Measurements from ENCODE around the gene BMERB1.
"Not testable (repeated sequence)": the region's sequence is repeated elsewhere in the genome, so short reads cannot be mapped to it uniquely, and the experiment has no call there.

Gene BMERB1

GRCh38 chr16:15597822-15598647 lies 163.6 kb downstream of the BMERB1 start:
- DNase-seq: peak in 1 of 2 donors; percentile 19

- DNase-seq: no peak
Observed at GRCh38 chr16:15598648-15599190, 164.3 kb downstream of the BMERB1 start.

DNA sequence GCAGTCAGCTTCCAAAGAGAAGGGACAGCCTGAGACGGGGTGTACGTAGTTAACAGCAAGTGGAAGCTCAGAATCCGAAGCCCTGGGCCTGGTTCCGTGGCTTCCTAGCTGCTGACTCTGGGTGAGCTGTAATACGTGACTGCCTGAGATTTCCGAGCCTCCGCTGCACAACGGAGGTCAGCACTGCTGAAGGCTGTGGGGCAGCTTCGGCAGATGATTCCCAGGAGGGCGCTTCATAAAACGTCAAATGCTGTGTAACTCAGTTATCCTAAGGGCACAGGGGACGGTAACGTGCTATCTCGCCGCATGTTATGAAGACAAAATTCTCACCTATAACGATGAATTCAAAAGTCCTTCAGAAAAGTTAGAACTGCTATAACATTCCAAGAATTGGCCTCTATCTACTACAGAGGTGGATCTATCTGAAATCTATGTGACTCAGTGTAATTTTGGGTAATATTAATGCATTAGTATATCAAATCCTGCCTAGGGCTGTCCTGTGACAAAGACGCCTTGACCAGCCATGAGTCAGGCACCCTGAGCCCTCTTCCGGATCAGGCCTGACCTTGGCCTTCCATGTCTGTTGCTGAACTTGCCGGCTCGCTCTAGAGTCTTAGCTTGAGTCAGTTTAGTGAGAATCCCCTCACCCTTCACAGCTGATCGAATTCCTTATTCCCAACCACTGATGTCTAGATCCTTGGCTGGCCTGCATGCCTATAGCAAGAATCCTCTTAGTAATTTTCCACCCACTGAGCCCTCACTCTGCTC lies 165.1 kb downstream of the BMERB1 start:
- no peak for DNase-seq

GRCh38 chr16:15601212-15601879 lies 167.0 kb downstream of the BMERB1 start:
- DNase-seq: no peak

DNA sequence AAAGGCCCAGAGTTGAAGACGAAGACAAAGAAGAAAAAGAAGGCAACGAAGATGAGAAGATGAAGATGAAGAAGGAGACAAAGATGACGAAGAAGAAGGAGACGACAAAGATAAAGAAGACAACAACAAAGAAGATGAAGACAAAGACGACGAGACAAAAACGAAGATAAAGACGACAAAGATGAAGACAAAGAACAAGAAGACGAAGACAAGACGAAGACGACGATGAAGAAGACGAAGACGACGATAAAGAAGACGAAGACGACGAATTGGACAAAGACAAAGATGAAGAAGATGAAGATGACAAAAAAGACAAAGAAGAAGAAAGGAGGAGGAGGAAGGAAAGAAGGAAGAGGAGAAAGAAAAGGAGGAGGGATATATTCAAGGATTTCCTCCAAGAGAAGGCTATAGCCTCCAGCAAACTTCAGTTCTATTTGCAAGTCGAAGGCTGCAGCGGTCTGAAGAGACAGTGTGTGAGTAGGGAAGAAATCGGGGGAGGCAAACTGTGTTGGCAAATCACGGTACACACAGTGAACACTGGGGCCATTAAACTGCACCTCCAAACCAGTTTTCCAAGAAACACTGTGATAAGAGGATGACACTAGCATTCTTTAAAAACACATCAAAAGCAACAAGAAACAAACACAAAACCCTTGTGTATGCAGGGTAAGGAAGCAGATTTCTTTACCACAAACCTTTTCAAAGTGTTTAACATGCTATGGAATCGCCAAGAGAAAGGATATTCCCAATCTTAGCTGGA lies 168.1 kb downstream of the BMERB1 start:
- DNase-seq: no peak

DNA sequence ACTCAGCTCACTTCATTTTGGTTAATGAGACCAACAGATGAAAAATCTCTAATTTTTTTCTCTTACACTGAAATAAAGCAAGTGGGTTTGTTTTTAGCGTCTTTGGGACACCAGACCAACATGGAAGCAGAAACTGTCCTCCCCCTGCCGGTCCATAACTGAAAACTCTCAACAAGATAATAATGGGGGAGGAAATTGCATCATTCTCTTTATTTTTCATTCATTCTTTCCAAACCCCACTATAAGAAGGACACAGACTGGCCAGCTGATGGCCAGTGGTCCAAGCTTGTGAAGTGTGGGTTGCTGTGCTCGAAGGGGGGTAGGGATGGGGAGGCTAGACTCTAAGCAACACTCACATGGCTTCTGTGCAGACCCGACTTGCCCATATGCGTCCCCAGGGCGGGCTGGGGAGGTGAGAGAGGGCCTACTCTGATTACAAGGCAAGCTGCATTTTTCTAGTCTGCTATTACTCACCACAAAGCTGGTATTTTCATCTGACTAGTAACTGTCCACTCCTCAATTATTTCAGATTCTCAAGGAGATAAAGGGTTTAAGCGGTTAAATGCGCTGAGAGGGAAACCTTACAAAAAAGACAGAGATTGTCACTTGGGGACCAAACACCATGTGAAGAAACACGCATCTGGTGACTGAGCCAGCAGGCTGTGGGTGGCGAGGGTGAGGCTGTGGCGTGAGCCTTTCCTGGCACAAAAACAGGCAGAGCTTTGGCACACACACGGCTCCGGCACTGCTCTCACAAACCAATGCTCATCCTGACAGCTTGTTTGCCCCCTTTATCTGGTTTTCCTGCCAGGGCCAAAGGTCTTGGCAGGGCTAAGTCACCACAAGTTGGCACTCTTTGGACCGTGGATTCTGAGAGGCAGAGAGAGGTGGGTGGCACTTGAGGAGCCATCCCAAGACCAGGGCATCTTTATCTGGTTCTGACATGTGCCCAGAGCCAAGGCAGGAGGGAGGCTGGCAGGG lies 170.4 kb downstream of the BMERB1 start:
- DNase-seq: no peak

- no peak for DNase-seq
Observed at GRCh38 chr16:15605839-15606517, 171.6 kb downstream of the BMERB1 start.

DNA sequence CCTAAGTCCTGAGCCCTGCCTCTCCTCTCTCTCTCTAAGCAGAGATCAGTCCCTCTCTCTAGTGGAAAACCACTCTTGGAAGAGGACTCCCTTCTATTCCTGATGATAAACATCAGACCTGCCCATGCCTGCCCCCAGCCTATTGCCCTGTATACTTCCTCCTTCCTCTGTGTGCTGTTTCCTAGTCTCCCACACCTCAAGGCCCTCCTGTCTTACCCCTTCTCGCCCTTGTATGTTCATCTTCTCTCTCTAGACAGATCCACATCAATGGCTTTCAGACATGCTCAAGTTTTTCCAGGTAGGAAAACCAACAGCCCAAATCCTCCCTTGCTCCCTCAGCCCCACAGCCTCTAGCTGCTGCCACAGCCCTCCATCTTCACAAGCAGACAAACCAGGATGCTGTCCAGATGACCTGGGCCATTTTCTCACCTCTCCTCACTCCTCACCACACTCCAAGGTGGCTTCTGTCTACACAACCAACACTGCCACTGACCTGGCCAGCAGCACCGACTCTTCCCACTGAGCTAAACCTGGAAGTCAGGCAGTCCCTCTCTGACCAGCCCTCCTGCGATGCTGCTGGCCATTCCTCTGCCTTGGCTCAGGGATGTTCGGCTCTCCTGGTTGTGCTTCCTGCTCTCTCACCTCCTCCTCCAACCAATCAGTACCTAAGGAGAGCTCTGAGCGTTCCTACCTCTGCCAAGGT lies 172.3 kb downstream of the BMERB1 start:
- DNase-seq: no peak

- not testable (repeated sequence) for DNase-seq
Observed at GRCh38 chr16:15607221-15607699, 172.9 kb downstream of the BMERB1 start.

- no peak for DNase-seq
Observed at GRCh38 chr16:15607700-15608396, 173.5 kb downstream of the BMERB1 start.

GRCh38 chr16:15608398-15609285 lies 174.3 kb downstream of the BMERB1 start:
- DNase-seq: no peak

DNA sequence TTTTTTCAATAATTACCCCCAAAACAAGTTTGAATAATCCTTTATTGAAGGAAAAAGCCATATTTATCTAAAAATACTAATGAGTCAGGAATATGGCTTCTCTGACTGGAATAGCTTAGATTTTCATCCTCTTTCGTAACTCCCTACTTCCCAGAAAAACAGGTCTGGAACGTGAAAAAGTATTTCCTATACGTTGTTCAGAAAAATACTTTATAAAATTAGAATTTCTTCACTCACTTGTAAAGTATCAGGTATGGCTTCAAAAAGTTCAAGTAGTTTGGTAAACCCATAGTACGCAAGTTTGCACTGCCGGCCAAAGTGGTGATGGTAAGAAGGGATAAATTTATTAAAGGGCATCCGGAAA lies 174.9 kb downstream of the BMERB1 start:
- no peak for DNase-seq

- no peak for DNase-seq
Observed at GRCh38 chr16:15610369-15610871, 176.0 kb downstream of the BMERB1 start.

- no peak for DNase-seq
Observed at GRCh38 chr16:15611610-15612009, 177.2 kb downstream of the BMERB1 start.

GRCh38 chr16:15613676-15614075 lies 179.3 kb downstream of the BMERB1 start:
- DNase-seq: no peak

GRCh38 chr16:15616012-15616411 lies 181.6 kb downstream of the BMERB1 start:
- DNase-seq: no peak

DNA sequence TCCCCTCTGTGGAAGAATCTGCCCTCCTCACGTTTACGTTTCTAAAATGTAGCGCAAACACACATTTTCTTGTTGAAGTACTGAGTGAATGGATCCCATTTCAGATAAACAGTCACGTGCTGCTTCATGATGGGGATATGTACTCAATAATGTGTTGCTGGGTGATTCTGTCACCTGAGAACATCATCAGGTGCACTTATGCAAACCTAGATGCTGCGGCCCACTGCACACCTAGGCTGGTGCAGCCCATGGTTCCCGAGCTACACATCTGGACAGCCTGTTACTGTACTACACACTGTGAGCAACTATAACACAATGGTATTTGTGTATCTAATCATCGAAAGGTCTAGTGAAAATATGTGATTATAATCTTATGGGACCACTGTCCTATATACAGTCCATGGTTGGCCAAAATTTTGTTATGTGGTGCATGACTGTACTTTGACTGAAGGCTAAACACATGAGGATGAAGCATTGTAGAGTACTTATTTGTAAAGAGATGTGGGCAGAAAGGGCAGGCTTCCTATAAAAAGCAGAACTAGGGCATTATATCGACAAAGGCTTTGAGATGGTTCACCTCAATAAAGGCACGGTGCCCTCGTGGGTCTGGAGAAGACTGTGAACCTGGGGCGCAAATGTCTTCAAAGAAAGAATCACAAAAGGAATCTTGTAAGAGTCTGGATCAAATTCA lies 182.2 kb downstream of the BMERB1 start:
- no peak for DNase-seq
